Panc1 (cell line): ENCODE measurements around the gene FARS2.

Source experiments
- POLR2AphosphoS5 ChIP-seq: IDR thresholded peaks from 2 replicates; pipeline ENCODE4 v1.6.1; 2012; ENCODE audit warnings: mild to moderate bottlenecking, low read depth, low read length, moderate library complexity
- SIN3A ChIP-seq: IDR thresholded peaks from 2 replicates; pipeline ENCODE4 v1.6.1; 2012; ENCODE audit warnings: low read depth, mild to moderate bottlenecking, low read length, moderate library complexity, borderline replicate concordance; ENCODE audit not compliant: insufficient read depth
- TF ChIP-seq, protein P1 (sequence below): fragments of 450-650 bp; IDR thresholded peaks from 2 replicates; pipeline ENCODE4 v1.5.1; 2017; ENCODE audit warnings: mild to moderate bottlenecking
- TF ChIP-seq, protein P2 (sequence below), 2 experiments: IDR thresholded peaks; 2 replicates each; pipeline ENCODE4 v1.6.1; 2011 to 2012; ENCODE audit warnings: low read depth in 2 of 2, control low read depth in 1 of 2, low read length in 1 of 2, mild to moderate bottlenecking in 1 of 2, moderate library complexity in 1 of 2; ENCODE audit not compliant: insufficient read depth in 1 of 2

DNA sequence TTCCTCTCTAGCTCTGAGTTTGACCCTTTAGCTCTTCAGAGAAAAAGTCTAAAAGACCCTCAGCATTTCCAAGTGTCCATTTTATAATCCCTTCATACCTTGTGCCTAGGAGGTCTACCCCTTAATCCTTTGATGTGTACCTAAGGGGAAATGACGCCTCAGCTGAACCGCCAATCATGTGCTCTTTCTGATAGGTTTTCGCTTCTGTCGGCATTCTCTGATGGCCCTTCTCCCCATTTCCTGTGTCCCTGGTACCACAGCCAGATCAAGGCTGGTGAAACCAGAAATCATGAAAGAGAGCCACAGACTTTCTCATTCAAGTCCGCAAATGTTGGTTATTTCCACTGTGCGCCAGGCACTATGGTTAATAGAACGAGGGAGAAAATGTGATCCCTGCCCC, 333.9 kb downstream of the FARS2 start:
- TF ChIP-seq, protein P1, sequence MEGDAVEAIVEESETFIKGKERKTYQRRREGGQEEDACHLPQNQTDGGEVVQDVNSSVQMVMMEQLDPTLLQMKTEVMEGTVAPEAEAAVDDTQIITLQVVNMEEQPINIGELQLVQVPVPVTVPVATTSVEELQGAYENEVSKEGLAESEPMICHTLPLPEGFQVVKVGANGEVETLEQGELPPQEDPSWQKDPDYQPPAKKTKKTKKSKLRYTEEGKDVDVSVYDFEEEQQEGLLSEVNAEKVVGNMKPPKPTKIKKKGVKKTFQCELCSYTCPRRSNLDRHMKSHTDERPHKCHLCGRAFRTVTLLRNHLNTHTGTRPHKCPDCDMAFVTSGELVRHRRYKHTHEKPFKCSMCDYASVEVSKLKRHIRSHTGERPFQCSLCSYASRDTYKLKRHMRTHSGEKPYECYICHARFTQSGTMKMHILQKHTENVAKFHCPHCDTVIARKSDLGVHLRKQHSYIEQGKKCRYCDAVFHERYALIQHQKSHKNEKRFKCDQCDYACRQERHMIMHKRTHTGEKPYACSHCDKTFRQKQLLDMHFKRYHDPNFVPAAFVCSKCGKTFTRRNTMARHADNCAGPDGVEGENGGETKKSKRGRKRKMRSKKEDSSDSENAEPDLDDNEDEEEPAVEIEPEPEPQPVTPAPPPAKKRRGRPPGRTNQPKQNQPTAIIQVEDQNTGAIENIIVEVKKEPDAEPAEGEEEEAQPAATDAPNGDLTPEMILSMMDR: no peak
- no peak for TF ChIP-seq POLR2AphosphoS5
- TF ChIP-seq, protein P2, sequence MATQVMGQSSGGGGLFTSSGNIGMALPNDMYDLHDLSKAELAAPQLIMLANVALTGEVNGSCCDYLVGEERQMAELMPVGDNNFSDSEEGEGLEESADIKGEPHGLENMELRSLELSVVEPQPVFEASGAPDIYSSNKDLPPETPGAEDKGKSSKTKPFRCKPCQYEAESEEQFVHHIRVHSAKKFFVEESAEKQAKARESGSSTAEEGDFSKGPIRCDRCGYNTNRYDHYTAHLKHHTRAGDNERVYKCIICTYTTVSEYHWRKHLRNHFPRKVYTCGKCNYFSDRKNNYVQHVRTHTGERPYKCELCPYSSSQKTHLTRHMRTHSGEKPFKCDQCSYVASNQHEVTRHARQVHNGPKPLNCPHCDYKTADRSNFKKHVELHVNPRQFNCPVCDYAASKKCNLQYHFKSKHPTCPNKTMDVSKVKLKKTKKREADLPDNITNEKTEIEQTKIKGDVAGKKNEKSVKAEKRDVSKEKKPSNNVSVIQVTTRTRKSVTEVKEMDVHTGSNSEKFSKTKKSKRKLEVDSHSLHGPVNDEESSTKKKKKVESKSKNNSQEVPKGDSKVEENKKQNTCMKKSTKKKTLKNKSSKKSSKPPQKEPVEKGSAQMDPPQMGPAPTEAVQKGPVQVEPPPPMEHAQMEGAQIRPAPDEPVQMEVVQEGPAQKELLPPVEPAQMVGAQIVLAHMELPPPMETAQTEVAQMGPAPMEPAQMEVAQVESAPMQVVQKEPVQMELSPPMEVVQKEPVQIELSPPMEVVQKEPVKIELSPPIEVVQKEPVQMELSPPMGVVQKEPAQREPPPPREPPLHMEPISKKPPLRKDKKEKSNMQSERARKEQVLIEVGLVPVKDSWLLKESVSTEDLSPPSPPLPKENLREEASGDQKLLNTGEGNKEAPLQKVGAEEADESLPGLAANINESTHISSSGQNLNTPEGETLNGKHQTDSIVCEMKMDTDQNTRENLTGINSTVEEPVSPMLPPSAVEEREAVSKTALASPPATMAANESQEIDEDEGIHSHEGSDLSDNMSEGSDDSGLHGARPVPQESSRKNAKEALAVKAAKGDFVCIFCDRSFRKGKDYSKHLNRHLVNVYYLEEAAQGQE (IDR thresholded peaks at IDR 0.05; ENCODE audit: insufficient read depth in 1 of 2, low read depth in 2 of 2, low read length in 1 of 2): no peak
- TF ChIP-seq SIN3A: no peak
